HCT116 (cell line): ENCODE results near the gene ITGA4.

Experiments
- CTCF ChIP-seq, 3 experiments: fragments of 200-600 bp in 1 of 3; sonication (generic) in 1 of 3; IDR thresholded peaks in 2 of 3; conservative IDR thresholded peaks in 1 of 3; 2 replicates each; pipeline ENCODE4 v1.5.1; 2012 to 2017; ENCODE audit warnings: low read depth in 2 of 3, low read length in 2 of 3, antibody characterized with exemption in 1 of 3, borderline replicate concordance in 1 of 3, control low read depth in 1 of 3, mild to moderate bottlenecking in 1 of 3, mixed read lengths in 1 of 3, mixed run types in 1 of 3, moderate library complexity in 1 of 3; ENCODE audit not compliant: insufficient read depth in 1 of 3
- EGR1 ChIP-seq: IDR thresholded peaks from 2 replicates; pipeline ENCODE4 v1.6.1; 2012; ENCODE audit warnings: low read depth
- EZH2 ChIP-seq: fragments of 200-600 bp; sonication (generic); IDR thresholded peaks from 2 replicates; pipeline ENCODE4 v1.6.1; 2017; ENCODE audit warnings: antibody characterized with exemption, mixed run types
- FOSL1 ChIP-seq: IDR thresholded peaks from 2 replicates; pipeline ENCODE4 v1.6.1; 2012; ENCODE audit warnings: low read depth
- JUND ChIP-seq: IDR thresholded peaks from 2 replicates; pipeline ENCODE4 v1.6.1; 2012
- MAX ChIP-seq: IDR thresholded peaks from 2 replicates; pipeline ENCODE4 v1.6.1; 2012
- POLR2A ChIP-seq: IDR thresholded peaks from 2 replicates; pipeline ENCODE4 v1.7.0; 2011; ENCODE audit warnings: borderline replicate concordance; ENCODE audit not compliant: insufficient read depth, insufficient read length; ENCODE audit errors: extremely low read depth
- POLR2AphosphoS5 ChIP-seq: IDR thresholded peaks from 2 replicates; pipeline ENCODE4 v1.6.1; 2011; ENCODE audit warnings: mild to moderate bottlenecking, low read depth, low read length, moderate library complexity
- RAD21 ChIP-seq: IDR thresholded peaks from 2 replicates; pipeline ENCODE4 v1.6.1; 2012; ENCODE audit warnings: low read depth, mild to moderate bottlenecking
- REST ChIP-seq: IDR thresholded peaks from 2 replicates; pipeline ENCODE4 v1.6.1; 2012; ENCODE audit warnings: low read depth
- SRF ChIP-seq: IDR thresholded peaks from 2 replicates; pipeline ENCODE4 v1.6.1; 2012; ENCODE audit warnings: low read depth
- ZFX ChIP-seq: fragments of 450-650 bp; IDR thresholded peaks from 2 replicates; pipeline ENCODE4 v1.6.1; 2017
- ZNF274 ChIP-seq: fragments of 200-500 bp; sonication (Bioruptor generic); IDR thresholded peaks from 2 replicates; pipeline ENCODE4 v1.6.1; 2014; ENCODE audit warnings: mild to moderate bottlenecking, low read depth, low read length, inconsistent platforms

- TF ChIP-seq REST (no peak), POLR2A (no peak), CTCF (IDR thresholded peaks at IDR 0.05 in 2 of 3, conservative IDR thresholded peaks at IDR 0.05 in 1 of 3; ENCODE audit: borderline replicate concordance in 1 of 3, insufficient read depth in 1 of 3, low read depth in 2 of 3, low read length in 2 of 3) (no peak), EGR1 (no peak), RAD21 (no peak), ZNF274 (no peak), MAX (no peak), EZH2 (no peak), JUND (no peak), FOSL1 (no peak), SRF (no peak), POLR2AphosphoS5 (no peak), ZFX (no peak)
Observed at GRCh38 chr2:181585732-181586131, 128.5 kb downstream of the ITGA4 start.
